Kidney capillary endothelial cell (primary cell): ENCODE results near the gene ERFE.

Experiments
- DNase-seq: peaks from one replicate; pipeline ENCODE4 v3.0.0-alpha.2; 2018; ENCODE audit warnings: low spot score

Gene ERFE

DNA sequence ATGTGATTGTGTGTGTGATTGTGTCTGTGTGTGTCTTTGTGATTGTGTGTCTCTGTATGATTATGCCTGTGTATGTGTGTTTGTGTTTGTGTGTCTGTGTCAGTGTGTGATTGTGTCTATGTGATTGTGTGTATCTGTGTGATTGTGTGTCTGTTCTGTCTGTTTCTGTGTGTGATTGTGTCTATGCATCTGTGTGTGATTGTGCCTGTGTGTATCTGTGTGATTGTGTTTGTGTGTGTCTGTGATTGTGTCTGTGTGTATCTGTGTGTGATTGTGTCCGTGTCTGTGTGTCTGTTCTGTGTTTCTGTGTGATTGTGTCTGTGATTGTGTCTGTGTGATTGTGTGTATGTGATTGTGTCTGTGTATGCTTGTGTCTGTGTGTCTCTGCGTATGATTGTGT lies 32.4 kb upstream of the ERFE start:
- DNase-seq, result no peak

- no peak for DNase-seq
These were observed 32.0 kb upstream of the ERFE start for GRCh38 chr2:238126775-238127164.

GRCh38 chr2:238127165-238128060 lies 31.4 kb upstream of the ERFE start:
- no peak for DNase-seq

- DNase-seq, result no peak
These were observed 30.7 kb upstream of the ERFE start for GRCh38 chr2:238128061-238128440.

DNA sequence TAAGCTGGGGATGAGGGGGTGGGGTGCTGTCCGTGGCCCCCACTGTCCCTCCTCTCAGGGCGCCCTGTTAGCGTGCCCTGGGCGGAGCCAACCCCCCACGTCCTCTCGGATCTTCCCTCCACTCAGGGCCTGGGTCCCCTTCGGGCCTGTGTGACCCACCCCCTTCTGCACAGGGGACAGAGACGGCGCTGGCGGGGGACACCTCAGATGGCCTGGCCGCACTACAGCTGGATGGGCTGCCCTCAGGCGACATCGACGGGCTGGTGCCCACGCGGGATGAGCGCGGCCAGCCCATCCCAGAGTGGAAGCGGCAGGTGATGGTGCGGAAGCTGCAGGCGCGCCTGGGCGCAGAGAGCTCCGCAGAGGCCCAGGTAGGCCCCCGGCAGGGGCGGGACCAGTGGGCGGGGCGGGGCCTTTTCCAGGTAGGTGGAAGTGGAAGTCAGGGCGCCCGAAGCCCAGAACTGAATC lies 30.2 kb upstream of the ERFE start:
- no peak for DNase-seq

GRCh38 chr2:238129166-238130010 lies 29.4 kb upstream of the ERFE start:
- DNase-seq, result no peak

- DNase-seq, result no peak
These were observed 28.6 kb upstream of the ERFE start for GRCh38 chr2:238130111-238130695.

DNA sequence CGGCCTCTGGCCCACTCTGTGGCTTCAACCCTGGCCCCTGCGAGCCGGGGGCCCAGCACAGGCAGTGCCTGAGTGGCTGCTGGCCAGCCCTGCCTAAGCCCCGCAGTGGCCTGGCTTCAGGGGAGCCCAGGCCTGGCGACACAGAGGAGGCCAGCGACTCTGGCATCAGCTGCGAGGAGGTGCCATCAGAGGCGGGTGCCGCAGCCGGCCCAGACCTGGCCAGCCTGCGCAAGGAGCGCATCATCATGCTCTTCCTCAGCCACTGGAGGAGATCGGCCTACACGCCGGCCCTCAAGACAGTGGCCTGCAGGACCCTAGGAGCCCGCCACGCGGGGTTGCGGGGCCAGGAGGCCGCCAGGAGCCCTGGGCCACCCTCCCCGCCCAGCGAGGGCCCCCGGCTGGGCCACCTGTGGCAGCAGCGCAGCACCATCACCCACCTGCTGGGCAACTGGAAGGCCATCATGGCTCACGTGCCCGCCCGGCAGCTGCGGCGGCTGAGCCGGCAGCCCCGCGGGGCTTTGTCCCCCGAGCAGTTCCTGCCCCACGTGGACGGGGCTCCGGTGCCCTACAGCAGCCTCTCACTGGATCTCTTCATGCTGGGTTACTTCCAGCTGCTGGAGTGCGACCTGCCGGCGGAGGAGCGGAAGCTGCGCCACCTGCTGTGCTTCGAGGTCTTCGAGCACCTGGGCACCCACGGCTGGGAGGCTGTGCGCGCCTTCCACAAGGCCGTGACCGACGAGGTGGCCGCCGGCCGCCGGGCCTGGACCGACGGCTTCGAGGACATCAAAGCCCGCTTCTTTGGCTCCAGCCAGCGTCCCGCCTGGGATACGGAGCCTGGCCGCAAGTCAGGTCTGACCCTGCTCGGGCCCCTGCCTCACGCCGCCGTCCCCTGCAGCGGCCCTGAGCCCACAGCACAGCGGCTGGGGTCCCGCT lies 27.8 kb upstream of the ERFE start:
- no peak for DNase-seq

DNA sequence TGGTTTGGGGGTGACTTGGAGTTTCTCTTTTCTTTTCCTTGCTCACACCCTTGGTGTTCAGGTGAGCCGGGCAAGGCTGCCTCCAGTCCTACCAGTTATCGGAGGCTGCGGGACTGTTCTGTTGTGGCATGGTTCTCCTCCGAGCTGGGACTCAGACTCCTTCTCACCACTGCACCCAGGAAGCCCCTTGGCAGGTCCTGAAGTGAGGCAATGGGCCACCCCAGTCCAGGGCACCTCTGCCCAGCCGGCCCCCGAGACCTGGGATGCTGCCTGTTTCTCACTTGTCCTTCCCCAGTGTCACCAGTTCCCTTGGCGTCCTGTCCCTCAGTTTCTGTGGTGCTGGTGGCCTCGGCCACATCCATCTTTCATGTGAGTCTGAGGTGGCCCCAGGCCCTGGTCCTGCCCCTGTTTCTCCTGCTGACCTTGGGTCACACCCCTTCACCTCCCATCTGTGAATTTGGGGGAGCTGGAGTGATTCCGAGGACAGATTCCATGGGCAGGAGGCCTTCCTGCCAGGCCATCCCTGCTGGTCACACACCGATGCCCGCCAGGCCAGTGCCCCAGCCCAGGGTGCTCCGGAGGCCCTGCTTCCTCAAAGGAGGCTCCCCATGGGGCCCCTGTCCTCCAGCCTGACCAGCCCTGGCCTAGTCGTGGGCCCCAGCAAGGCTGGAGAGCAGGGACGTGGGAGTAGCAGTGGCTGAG lies 26.9 kb upstream of the ERFE start:
- no peak for DNase-seq

GRCh38 chr2:238132463-238133450 lies 26.0 kb upstream of the ERFE start:
- DNase-seq, result no peak

DNA sequence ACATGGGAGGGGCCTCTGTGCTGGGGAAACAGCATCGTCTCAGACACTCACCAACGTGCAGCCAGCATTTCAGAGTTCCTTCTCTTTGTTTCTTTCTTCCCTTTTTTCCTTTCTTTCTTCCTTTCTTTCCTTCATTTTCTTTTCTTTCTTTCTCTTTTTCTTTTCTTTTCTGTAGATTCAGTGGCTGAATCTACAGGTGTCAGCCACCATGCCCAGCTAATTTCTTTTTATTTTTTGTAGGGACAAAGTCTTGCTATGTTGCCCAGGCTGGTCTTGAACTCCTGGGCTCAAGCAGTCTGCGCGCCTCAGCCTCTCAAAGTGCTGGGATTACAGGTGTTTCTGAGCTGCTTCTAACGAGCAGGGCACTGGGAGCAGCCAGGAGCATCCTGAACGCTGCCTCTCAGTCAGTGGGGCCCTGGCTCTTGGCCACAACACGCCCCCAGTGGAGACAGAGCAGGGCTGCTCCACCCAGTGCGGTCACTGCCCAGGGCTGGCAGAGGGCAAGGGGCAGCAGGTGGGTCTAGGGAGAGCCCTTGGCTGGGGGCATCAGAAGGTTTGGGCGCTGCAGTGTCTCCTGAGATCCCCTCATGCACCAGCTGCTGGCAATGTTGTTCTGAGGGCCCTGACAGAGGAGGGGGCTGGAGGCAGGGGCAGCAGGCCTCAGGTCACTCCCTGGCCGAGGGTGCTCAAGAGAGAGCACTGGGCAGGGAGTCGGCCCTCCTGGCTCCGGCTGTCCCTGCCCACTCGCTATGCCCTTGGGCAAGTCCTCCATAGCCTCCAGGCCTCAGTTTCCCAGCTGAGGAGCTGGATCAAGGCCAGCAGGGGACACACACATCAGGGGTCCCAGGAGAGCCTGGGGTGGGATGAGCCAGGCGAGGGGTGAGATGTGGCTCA lies 25.0 kb upstream of the ERFE start:
- DNase-seq, result no peak

- DNase-seq, result no peak
These were observed 24.4 kb upstream of the ERFE start for GRCh38 chr2:238134393-238134785.

- no peak for DNase-seq
These were observed 23.1 kb upstream of the ERFE start for GRCh38 chr2:238135601-238136150.

- DNase-seq, result no peak
These were observed 21.8 kb upstream of the ERFE start for GRCh38 chr2:238136820-238137537.

DNA sequence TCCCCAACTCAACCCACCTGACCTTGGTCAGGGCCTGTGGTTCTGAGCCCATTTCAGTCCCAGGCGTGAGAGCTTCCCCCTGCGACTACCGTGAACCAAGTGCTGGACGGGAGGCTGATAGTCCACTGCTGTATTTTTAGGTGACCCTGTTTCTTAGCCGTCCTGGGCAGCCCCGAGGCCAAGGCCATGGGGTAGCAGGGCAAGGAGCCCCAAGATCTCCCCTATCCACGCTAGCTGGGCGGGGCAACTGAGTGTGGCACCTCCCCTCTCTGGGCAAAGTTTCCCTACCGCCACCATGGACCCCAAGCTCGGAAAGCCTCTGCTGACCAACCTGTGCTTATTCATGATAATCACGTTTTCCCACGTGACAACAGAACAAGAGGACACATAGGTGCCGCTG lies 20.9 kb upstream of the ERFE start:
- no peak for DNase-seq

- DNase-seq, result no peak
These were observed 20.2 kb upstream of the ERFE start, which contains the start of gene KLHL30 for GRCh38 chr2:238138331-238139195. Gene KLHL30, plus strand, starts transcription at chr2:238138668. Its CDS starts 2,087 bp downstream, at chr2:238140755.
